K562 (cell line): ENCODE data around the gene ID4. TPM values are rescaled to one million over a fixed set of nuclear protein-coding genes. Genes with fewer than 3 reads are reported as not detected.
A peak's percentile ranks its signal among the peaks of the same experiment; 100 is the strongest.

Experiments used
- AFF1 ChIP-seq, 2 experiments: fragments of 450-650 bp; IDR thresholded peaks; 2 replicates each; pipeline ENCODE4 v1.6.1; 2018; ENCODE audit warnings: mild to moderate bottlenecking in 2 of 2, low read depth in 1 of 2; ENCODE audit not compliant: partially characterized antibody in 2 of 2
- BHLHE40 ChIP-seq: IDR thresholded peaks from 2 replicates; pipeline ENCODE4 v1.6.1; 2011; ENCODE audit warnings: low read length, improper control_type of control experiment
- CHD2 ChIP-seq: IDR thresholded peaks from 2 replicates; pipeline ENCODE4 v1.6.1; 2011; ENCODE audit warnings: low read depth, low read length
- EGR1 ChIP-seq: fragments of 450-650 bp; conservative IDR thresholded peaks from 2 replicates; pipeline ENCODE4 v1.6.1; 2017; ENCODE audit warnings: mild to moderate bottlenecking
- FOXP4 ChIP-seq: sonication (generic); formaldehyde crosslinking; IDR thresholded peaks from 2 replicates; pipeline ENCODE4 v1.8.0; 2022; ENCODE audit warnings: mild to moderate bottlenecking, missing genetic modification reagents, borderline replicate concordance
- IRF2 ChIP-seq: sonication (generic); formaldehyde crosslinking; IDR thresholded peaks from 2 replicates; pipeline ENCODE4 v1.8.1; 2022; ENCODE audit warnings: mild to moderate bottlenecking, missing genetic modification reagents
- MAZ ChIP-seq, 2 experiments: fragments of 450-650 bp in 1 of 2; sonication (generic) in 1 of 2; formaldehyde crosslinking; IDR thresholded peaks in 1 of 2; conservative IDR thresholded peaks in 1 of 2; 2 replicates each; pipeline versions ENCODE4 v1.4.0 to v1.5.0; 2020; ENCODE audit warnings: mild to moderate bottlenecking in 1 of 2, missing genetic modification reagents in 1 of 2
- NFIX ChIP-seq: fragments of 250-450 bp; sonication (Bioruptor Pico); IDR thresholded peaks from 2 replicates; pipeline ENCODE4 v1.4.0; 2020; ENCODE audit warnings: low read depth, mild to moderate bottlenecking, moderate library complexity
- RAD21 ChIP-seq, 2 experiments: fragments of 250-450 bp in 1 of 2; fragments of 450-650 bp in 1 of 2; sonication (Bioruptor Pico) in 1 of 2; formaldehyde crosslinking in 1 of 2; IDR thresholded peaks in 1 of 2; conservative IDR thresholded peaks in 1 of 2; 2 replicates each; pipeline versions ENCODE4 v1.4.0 to v1.8.0; 2020 to 2022; ENCODE audit warnings: mild to moderate bottlenecking in 2 of 2, moderate library complexity in 1 of 2
- RNF2 ChIP-seq: sonication (generic); IDR thresholded peaks from 2 replicates; pipeline ENCODE4 v1.6.1; 2016
- THRB ChIP-seq: fragments of 450-650 bp; formaldehyde crosslinking; conservative IDR thresholded peaks from 2 replicates; pipeline ENCODE4 v1.4.0; 2022; ENCODE audit warnings: mild to moderate bottlenecking, missing genetic modification characterization
- ZNF766 ChIP-seq: fragments of 200-800 bp; sonication (Bioruptor generic); conservative IDR thresholded peaks from 2 replicates; pipeline ENCODE4 v1.6.1; 2016; ENCODE audit warnings: missing genetic modification characterization, missing compliant biosample characterization
- ZNF79 ChIP-seq: fragments of 250-450 bp; sonication (Bioruptor Pico); IDR thresholded peaks from 2 replicates; pipeline ENCODE4 v1.4.0; 2020; ENCODE audit warnings: low read depth, mild to moderate bottlenecking, moderate library complexity
- polyA plus RNA-seq, 8 experiments: library from polyadenylated mRNA; depleted of rRNA in 4 of 8; stranded (reverse) in 5 of 8; unstranded in 3 of 8; fragments of >200 nt; fragmentation: Nextera tagmentation in 2 of 8; fragmentation: Illumina TruSeq in 1 of 8; extraction: Ambion mirVana in 2 of 8; extraction: Trizol in 1 of 8; gene quantifications; 2 replicates each; pipeline versions ENCODE4 v1.2.1 to v1.2.3, GENCODE V29; 2011 to 2014; ENCODE audit warnings: inconsistent platforms in 1 of 8, missing spikeins in 1 of 8
- total RNA-seq, 7 experiments: library from RNA; depleted of rRNA in 6 of 7; stranded (reverse); fragments of >200 nt in 6 of 7; fragmentation: Illumina TruSeq in 2 of 7; extraction: Trizol in 2 of 7; gene quantifications; 2 replicates each; pipeline versions ENCODE4 v1.2.1 to v1.2.3, GENCODE V29; 2011 to 2021; ENCODE audit warnings: low replicate concordance in 1 of 7
- TF ChIP-seq, protein P1 (sequence below): fragments of 450-650 bp; IDR thresholded peaks from 2 replicates; pipeline ENCODE4 v1.6.1; 2018; ENCODE audit warnings: mild to moderate bottlenecking, low read depth; ENCODE audit not compliant: partially characterized antibody
- TF ChIP-seq, protein P2 (sequence below): fragments of 250-450 bp; sonication (Bioruptor Pico); IDR thresholded peaks from 2 replicates; pipeline ENCODE4 v1.5.0; 2021

Gene ID4
- total and polyA plus RNA-seq, 9 of the 15 experiments (the other 6 are each of a cell fraction or from before 2014, with no cell fraction given), result not detected

DNA sequence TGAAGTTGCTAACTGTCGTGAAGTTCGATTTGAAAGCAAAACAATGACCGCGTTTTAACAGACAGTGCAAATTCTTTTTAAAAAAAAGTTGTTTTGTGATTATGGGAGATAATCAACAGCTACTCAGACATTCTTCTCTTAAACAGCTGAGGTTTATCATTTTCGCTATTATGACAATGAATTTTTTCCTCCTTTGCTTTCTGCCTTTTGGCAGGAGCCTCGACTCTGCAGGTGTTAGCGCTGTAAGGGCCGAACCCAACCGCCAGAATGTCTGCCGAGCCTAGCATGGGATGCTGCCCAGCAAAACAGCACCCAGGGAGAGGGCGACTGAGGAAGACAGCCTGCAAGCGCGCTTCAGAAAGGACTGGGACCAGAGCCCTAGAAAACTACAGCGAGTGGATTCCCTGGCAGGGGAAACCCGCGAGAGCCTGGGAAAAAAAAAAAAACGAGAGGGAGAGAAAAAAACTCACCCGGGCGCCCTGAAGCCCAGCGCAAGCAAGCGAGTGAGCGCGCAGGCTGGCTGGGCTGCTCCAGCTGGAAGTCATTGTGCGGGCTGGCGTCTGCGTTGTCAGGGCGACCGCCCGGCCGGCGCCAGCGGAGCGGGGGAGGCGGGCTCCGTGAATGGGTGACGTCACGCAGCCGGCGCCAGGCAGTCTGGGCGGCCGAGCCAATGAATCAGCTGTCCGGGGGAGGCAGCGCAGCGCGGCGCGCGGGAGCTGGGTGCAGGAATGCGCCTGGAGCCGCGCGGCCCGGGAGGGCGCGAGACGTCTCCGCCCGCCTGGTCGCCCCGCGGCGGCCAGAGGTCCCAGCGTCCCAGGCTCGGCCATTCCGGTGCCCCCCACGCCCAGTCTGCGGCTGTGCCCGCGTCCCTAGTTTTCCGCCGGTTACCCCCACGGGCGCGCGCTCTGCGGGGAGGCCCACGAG, 32.7 kb upstream of the ID4 start (continued):
- TF ChIP-seq, protein P1, sequence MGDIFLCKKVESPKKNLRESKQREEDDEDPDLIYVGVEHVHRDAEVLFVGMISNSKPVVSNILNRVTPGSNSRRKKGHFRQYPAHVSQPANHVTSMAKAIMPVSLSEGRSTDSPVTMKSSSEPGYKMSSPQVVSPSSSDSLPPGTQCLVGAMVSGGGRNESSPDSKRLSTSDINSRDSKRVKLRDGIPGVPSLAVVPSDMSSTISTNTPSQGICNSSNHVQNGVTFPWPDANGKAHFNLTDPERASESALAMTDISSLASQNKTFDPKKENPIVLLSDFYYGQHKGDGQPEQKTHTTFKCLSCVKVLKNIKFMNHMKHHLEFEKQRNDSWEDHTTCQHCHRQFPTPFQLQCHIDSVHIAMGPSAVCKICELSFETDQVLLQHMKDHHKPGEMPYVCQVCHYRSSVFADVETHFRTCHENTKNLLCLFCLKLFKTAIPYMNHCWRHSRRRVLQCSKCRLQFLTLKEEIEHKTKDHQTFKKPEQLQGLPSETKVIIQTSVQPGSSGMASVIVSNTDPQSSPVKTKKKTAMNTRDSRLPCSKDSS, result no peak
- peak; percentile 88 for TF ChIP-seq RNF2
- TF ChIP-seq NFIX (CRISPR knock-in tag), result no peak
- no peak for TF ChIP-seq RAD21 (CRISPR knock-in tag; conservative IDR thresholded peaks at IDR 0.05 in 1 of 2, IDR thresholded peaks at IDR 0.05 in 1 of 2)
- peak; percentile 78; the same call in 1 of the 2 replicates for TF ChIP-seq FOXP4 (CRISPR knock-in tag)
- TF ChIP-seq ZNF766 (CRISPR knock-in tag), result peak; percentile 79
- TF ChIP-seq BHLHE40, result peak; percentile 31; the same call in 1 of the 2 replicates
- TF ChIP-seq THRB, result no peak
- TF ChIP-seq EGR1, result peak; percentile 96
- peak; percentile 46; the same call in 1 of the 2 replicates for TF ChIP-seq CHD2
- TF ChIP-seq, protein P2, sequence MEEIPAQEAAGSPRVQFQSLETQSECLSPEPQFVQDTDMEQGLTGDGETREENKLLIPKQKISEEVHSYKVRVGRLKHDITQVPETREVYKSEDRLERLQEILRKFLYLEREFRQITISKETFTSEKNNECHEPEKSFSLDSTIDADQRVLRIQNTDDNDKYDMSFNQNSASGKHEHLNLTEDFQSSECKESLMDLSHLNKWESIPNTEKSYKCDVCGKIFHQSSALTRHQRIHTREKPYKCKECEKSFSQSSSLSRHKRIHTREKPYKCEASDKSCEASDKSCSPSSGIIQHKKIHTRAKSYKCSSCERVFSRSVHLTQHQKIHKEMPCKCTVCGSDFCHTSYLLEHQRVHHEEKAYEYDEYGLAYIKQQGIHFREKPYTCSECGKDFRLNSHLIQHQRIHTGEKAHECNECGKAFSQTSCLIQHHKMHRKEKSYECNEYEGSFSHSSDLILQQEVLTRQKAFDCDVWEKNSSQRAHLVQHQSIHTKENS (CRISPR knock-in tag), result no peak
- peak in 1 of 2 experiments; percentile 17 for TF ChIP-seq AFF1 (IDR thresholded peaks at IDR 0.05; ENCODE audit: low read depth in 1 of 2, partially characterized antibody in 2 of 2)
- no peak for TF ChIP-seq IRF2 (CRISPR knock-in tag)
- peak; percentile 75 to 92 for TF ChIP-seq MAZ (CRISPR knock-in tag; conservative IDR thresholded peaks at IDR 0.05 in 1 of 2, IDR thresholded peaks at IDR 0.05 in 1 of 2)
- TF ChIP-seq ZNF79 (CRISPR knock-in tag), result no peak
